ENCODE data around the gene NPHP4.

Gene NPHP4

GRCh38 chr1:5995871-5996630, 3.8 kb upstream of the NPHP4 start:
- H3K9ac ChIP-seq (ENCODE audit: low read length in 2 of 2), result no peak overlapping the region
- H3K9me3 ChIP-seq (ENCODE audit: control insufficient read depth in 2 of 2, low read length in 2 of 2), result no peaks in the 10 kb centered on the region
- H3K36me3 ChIP-seq (ENCODE audit: control insufficient read depth in 2 of 2, insufficient read depth in 2 of 2, low read length in 2 of 2), result no peaks in the 10 kb centered on the region
- H3K27ac ChIP-seq (ENCODE audit: low read length), result no peak overlapping the region
- H3K4me1 ChIP-seq (ENCODE audit: control insufficient read depth, insufficient read depth, low read length), result peaks cover 11% of the 10 kb centered on the region
- peaks cover 2 to 3% of the 10 kb centered on the region in 2 donors for H3K27me3 ChIP-seq (ENCODE audit: control insufficient read depth in 1 of 2, insufficient read depth in 2 of 2, low read length in 2 of 2)
- H3K4me3 ChIP-seq (ENCODE audit: low read length in 2 of 2), result no peak overlapping the region

GRCh38 chr1:5994713-5995621, 2.7 kb upstream of the NPHP4 start:
- H3K9me3 ChIP-seq (ENCODE audit: control insufficient read depth in 2 of 2, low read length in 2 of 2), result no peaks in the 10 kb centered on the region
- no peak overlapping the region for H3K27ac ChIP-seq (ENCODE audit: low read length)
- no peaks in the 10 kb centered on the region for H3K36me3 ChIP-seq (ENCODE audit: control insufficient read depth in 2 of 2, insufficient read depth in 2 of 2, low read length in 2 of 2)
- H3K4me1 ChIP-seq (ENCODE audit: control insufficient read depth, insufficient read depth, low read length), result peaks cover 16% of the 10 kb centered on the region
- H3K27me3 ChIP-seq (ENCODE audit: control insufficient read depth in 1 of 2, insufficient read depth in 2 of 2, low read length in 2 of 2), result peaks cover 2 to 3% of the 10 kb centered on the region in 2 donors
- no peak overlapping the region for H3K9ac ChIP-seq (ENCODE audit: low read length in 2 of 2)
- H3K4me3 ChIP-seq (ENCODE audit: low read length in 2 of 2), result no peak overlapping the region

GRCh38 chr1:5993556-5994491, 1.6 kb upstream of the NPHP4 start:
- peak overlapping the region; percentile 19 to 82 for H3K4me3 ChIP-seq (ENCODE audit: low read length in 2 of 2)
- peaks cover 16% of the 10 kb centered on the region for H3K4me1 ChIP-seq (ENCODE audit: control insufficient read depth, insufficient read depth, low read length)
- H3K9ac ChIP-seq (ENCODE audit: low read length in 2 of 2), result peak overlapping the region in 1 of 2 donors; percentile 28
- no peaks in the 10 kb centered on the region for H3K36me3 ChIP-seq (ENCODE audit: control insufficient read depth in 2 of 2, insufficient read depth in 2 of 2, low read length in 2 of 2)
- no peaks in the 10 kb centered on the region for H3K9me3 ChIP-seq (ENCODE audit: control insufficient read depth in 2 of 2, low read length in 2 of 2)
- peaks cover 2 to 3% of the 10 kb centered on the region in 2 donors for H3K27me3 ChIP-seq (ENCODE audit: control insufficient read depth in 1 of 2, insufficient read depth in 2 of 2, low read length in 2 of 2)
- H3K27ac ChIP-seq (ENCODE audit: low read length), result no peak overlapping the region

DNA sequence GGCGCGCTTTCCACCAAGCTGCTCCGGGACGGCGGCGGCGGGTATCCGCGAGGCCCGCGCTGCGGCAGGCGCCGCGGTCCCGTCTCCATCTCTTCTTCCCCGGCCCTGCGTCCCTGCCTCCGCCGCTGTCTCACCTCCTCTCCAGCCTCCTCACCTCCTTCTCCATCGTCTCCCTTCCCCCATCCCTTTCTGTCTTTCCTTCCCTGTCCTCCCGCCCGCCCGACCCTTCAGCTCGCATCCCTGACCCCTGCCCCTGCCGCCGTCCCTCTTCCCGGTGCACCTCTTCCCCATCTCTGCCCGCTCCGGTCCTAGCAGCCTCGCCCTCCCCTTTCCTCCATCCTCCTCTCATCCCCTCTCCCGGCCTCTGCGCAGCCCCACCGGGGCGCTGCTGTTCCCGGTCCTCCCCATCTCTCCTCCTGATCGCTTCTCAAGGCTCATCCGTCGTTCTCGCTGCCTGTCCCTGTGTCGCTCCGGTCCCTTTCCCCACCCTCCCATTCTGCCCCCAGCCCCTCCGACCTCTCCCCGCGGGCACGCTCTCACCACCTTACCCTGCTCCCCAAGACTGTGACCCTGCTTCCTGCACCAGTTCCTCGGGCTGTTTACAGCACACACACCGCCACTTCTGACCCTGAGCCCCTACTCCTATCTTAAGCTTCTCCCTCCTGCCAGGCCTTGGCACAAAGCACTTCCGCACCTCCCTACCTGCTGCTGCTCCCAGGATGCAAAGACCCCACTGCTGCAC, 760 bp upstream of the NPHP4 start:
- H3K36me3 ChIP-seq (ENCODE audit: control insufficient read depth in 2 of 2, insufficient read depth in 2 of 2, low read length in 2 of 2), result no peaks in the 10 kb centered on the region
- no peaks in the 10 kb centered on the region for H3K9me3 ChIP-seq (ENCODE audit: control insufficient read depth in 2 of 2, low read length in 2 of 2)
- peaks cover 2 to 3% of the 10 kb centered on the region in 2 donors for H3K27me3 ChIP-seq (ENCODE audit: control insufficient read depth in 1 of 2, insufficient read depth in 2 of 2, low read length in 2 of 2)
- peak overlapping the region in 1 of 2 donors; percentile 45 for H3K9ac ChIP-seq (ENCODE audit: low read length in 2 of 2)
- no peak overlapping the region for H3K27ac ChIP-seq (ENCODE audit: low read length)
- peak overlapping the region; percentile 64 to 82 for H3K4me3 ChIP-seq (ENCODE audit: low read length in 2 of 2)
- H3K4me1 ChIP-seq (ENCODE audit: control insufficient read depth, insufficient read depth, low read length), result peaks cover 16% of the 10 kb centered on the region

DNA sequence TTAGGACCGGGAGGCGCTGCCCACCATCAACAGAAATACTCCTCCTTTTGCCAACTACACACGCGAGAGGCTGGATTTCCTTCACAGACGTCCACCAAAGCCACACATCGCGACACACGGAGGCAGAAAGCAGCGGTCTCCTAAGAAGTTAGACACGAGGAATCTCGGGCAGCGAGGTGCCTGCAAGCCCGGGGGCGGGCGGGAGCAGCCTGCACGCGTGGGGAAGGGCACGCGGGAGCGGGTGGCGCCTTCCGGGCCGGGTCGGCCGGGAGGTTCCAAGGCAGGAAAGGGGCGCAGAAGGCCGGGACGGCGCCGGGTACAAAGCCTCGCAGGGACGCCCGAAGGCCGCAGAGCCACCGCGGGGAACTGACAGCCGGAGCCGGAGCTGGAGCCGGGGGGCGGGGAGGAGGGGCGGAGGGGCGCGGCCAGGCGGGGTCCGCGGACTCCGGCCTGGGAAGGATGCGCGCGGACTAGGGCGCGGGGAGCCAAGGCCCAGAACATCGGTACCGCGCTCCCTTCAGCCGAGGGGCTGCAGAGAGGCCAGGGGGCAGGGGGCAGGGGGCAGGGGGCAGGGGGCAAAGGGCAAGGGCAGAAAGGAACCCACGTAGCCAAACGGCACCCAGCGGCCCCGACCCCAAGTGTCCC, 722 bp downstream of the NPHP4 start:
- Histone ChIP-seq H3K4me1 (ENCODE audit: control insufficient read depth, insufficient read depth, low read length) (peaks cover 16% of the 10 kb centered on the region), H3K27me3 (ENCODE audit: control insufficient read depth in 1 of 2, insufficient read depth in 2 of 2, low read length in 2 of 2) (peaks cover 2 to 3% of the 10 kb centered on the region in 2 donors), H3K4me3 (ENCODE audit: low read length in 2 of 2) (peak overlapping the region; percentile 63 to 82), H3K9ac (ENCODE audit: low read length in 2 of 2) (peak overlapping the region; percentile 71), H3K27ac (ENCODE audit: low read length) (peak overlapping the region; percentile 89), H3K9me3 (ENCODE audit: control insufficient read depth in 2 of 2, low read length in 2 of 2) (no peaks in the 10 kb centered on the region), H3K36me3 (ENCODE audit: control insufficient read depth in 2 of 2, insufficient read depth in 2 of 2, low read length in 2 of 2) (no peaks in the 10 kb centered on the region)

GRCh38 chr1:5990913-5991312, 1.3 kb downstream of the NPHP4 start:
- peaks cover 2 to 3% of the 10 kb centered on the region in 2 donors for H3K27me3 ChIP-seq (ENCODE audit: control insufficient read depth in 1 of 2, insufficient read depth in 2 of 2, low read length in 2 of 2)
- peaks cover 16% of the 10 kb centered on the region for H3K4me1 ChIP-seq (ENCODE audit: control insufficient read depth, insufficient read depth, low read length)
- H3K9me3 ChIP-seq (ENCODE audit: control insufficient read depth in 2 of 2, low read length in 2 of 2), result no peaks in the 10 kb centered on the region
- H3K36me3 ChIP-seq (ENCODE audit: control insufficient read depth in 2 of 2, insufficient read depth in 2 of 2, low read length in 2 of 2), result no peaks in the 10 kb centered on the region
- H3K27ac ChIP-seq (ENCODE audit: low read length), result no peak overlapping the region
- H3K9ac ChIP-seq (ENCODE audit: low read length in 2 of 2), result peak overlapping the region; percentile 34 to 71
- peak overlapping the region; percentile 56 to 82 for H3K4me3 ChIP-seq (ENCODE audit: low read length in 2 of 2)

DNA sequence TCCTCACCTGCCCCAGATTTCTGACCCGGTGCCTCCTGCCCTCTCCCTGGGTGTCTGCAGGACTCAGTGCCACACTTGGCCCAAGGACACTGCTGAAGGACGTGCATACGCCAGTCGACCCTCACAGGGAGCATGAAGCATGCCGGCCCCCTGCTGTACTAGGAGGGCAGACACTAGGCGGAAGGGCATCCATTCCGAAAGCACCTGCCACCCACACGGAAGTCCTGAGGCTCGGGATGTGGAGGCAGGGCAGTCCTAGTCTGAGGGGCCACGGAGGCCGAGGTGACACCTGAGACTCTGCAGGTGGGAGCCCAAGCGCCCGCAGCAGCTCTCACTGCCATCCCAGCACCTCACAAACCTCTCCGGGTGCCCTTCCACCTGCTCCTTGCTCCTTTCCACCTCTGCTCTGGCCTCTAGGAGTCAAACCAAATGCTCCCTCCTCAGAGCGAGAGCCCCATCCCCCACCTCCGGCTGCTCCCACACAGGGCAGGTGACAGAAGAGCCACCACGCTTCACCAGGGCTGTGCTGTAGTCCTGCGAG, 2.4 kb downstream of the NPHP4 start:
- Histone ChIP-seq H3K9ac (ENCODE audit: low read length in 2 of 2) (no peak overlapping the region), H3K9me3 (ENCODE audit: control insufficient read depth in 2 of 2, low read length in 2 of 2) (no peaks in the 10 kb centered on the region), H3K4me3 (ENCODE audit: low read length in 2 of 2) (no peak overlapping the region), H3K27me3 (ENCODE audit: control insufficient read depth in 1 of 2, insufficient read depth in 2 of 2, low read length in 2 of 2) (peaks cover 2 to 3% of the 10 kb centered on the region in 2 donors), H3K36me3 (ENCODE audit: control insufficient read depth in 2 of 2, insufficient read depth in 2 of 2, low read length in 2 of 2) (peaks cover 0 to 2% of the 10 kb centered on the region in 2 donors), H3K27ac (ENCODE audit: low read length) (no peak overlapping the region), H3K4me1 (ENCODE audit: control insufficient read depth, insufficient read depth, low read length) (peaks cover 16% of the 10 kb centered on the region)

DNA sequence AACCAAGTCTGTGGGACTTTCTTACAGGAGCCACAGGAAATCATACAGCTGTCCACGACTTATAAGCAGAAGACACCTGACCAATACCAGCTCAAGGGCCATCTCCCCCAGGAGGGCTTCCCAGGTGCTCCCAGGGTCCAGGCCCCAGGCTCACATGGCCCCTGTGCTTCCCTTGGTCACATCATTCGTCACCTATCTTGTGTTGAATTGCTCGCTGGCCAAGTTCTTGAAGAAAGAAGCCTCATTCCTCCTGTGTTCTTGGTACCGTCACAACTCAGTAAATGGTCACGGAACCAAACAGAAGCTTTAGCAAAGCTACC, 3.0 kb downstream of the NPHP4 start:
- Histone ChIP-seq H3K36me3 (ENCODE audit: control insufficient read depth in 2 of 2, insufficient read depth in 2 of 2, low read length in 2 of 2) (peaks cover 2 to 4% of the 10 kb centered on the region in 2 donors), H3K4me3 (ENCODE audit: low read length in 2 of 2) (no peak overlapping the region), H3K9ac (ENCODE audit: low read length in 2 of 2) (no peak overlapping the region)

GRCh38 chr1:5988596-5989285, 3.5 kb downstream of the NPHP4 start:
- H3K4me3 ChIP-seq (ENCODE audit: low read length in 2 of 2), result no peak overlapping the region

More for the DNA sequence above, 3.0 kb downstream of the NPHP4 start:
- Histone ChIP-seq H3K27me3 (ENCODE audit: control insufficient read depth in 1 of 2, insufficient read depth in 2 of 2, low read length in 2 of 2) (peaks cover 2 to 3% of the 10 kb centered on the region in 2 donors), H3K9me3 (ENCODE audit: control insufficient read depth in 2 of 2, low read length in 2 of 2) (no peaks in the 10 kb centered on the region), H3K27ac (ENCODE audit: low read length) (no peak overlapping the region), H3K4me1 (ENCODE audit: control insufficient read depth, insufficient read depth, low read length) (peaks cover 16% of the 10 kb centered on the region)

More at GRCh38 chr1:5988596-5989285, 3.5 kb downstream of the NPHP4 start:
- Histone ChIP-seq H3K36me3 (ENCODE audit: control insufficient read depth in 2 of 2, insufficient read depth in 2 of 2, low read length in 2 of 2) (peaks cover 2 to 4% of the 10 kb centered on the region in 2 donors), H3K9me3 (ENCODE audit: control insufficient read depth in 2 of 2, low read length in 2 of 2) (no peaks in the 10 kb centered on the region), H3K27ac (ENCODE audit: low read length) (no peak overlapping the region), H3K9ac (ENCODE audit: low read length in 2 of 2) (no peak overlapping the region), H3K4me1 (ENCODE audit: control insufficient read depth, insufficient read depth, low read length) (peaks cover 16% of the 10 kb centered on the region), H3K27me3 (ENCODE audit: control insufficient read depth in 1 of 2, insufficient read depth in 2 of 2, low read length in 2 of 2) (peaks cover 2 to 3% of the 10 kb centered on the region in 2 donors)
